HL-60/S4 treated with phorbol 12-myristate 13-acetate at 8.2 ng/mL for 4 days and 3 days (cell line): ENCODE results near the gene CPNE1.

Source experiments
- in situ Hi-C: fragments of 300-500 bp; cut with MboI; formaldehyde crosslinking; loops from 2 replicates; pipeline ENCODE4 v1.15.0; 2022; ENCODE audit warnings: low sequenced_read_pairs

The CPNE1 gene

DNA sequence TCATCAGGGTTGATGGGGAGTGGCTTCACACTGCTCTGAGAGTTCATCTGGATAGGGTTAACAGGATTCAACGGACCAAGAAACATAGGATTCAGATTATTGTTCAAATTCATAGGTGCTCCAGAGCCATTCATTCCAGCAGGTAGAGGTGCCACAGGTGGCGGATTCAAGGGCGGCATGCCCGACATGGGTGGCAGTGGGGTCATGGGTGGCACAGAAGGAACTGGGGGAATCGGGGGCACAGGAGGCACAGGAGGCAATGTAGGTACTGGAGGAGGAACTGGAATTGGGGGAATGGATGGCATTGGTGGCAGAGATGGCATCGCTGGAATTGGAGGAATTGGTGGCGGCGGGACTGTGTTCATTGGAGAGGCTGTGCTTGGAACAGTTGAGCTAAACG lies 10.3 kb downstream of the CPNE1 start:
- in situ Hi-C loops, result no loop called here

DNA sequence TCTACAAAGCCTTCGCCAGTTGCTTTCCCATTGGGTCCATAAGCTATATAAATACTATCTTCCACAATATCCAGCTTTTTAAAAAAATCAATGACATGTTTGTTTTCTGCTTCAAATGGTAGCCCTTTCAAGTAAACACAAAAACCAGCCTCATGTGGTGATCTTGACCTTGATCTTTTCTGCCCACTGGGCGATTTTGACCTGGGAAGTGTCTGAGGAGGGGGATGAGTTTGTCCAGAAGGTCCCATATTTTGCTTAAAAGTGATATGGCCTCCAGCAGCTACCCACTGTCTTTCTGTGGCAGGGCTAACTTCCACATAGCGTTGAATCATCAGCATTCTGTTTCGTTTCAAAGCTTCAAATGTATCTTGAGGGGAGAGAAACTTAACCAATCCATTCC lies 10.8 kb downstream of the CPNE1 start:
- in situ Hi-C loops, result no loop called here

DNA sequence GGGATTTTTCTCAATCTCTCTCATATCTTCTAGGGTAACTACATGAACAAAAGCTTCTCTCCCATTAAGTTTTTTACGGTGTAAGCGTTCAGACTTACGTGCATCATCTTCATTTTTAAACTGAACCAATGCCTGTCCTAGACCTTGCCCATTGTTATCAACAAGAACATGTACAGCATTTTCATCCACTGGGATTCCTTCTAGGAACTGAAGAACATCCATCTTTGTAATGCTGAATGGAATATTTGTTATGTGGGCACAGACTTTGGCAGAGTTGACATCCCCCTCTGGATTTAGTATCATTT lies 11.3 kb downstream of the CPNE1 start:
- in situ Hi-C loops, result no loop called here

DNA sequence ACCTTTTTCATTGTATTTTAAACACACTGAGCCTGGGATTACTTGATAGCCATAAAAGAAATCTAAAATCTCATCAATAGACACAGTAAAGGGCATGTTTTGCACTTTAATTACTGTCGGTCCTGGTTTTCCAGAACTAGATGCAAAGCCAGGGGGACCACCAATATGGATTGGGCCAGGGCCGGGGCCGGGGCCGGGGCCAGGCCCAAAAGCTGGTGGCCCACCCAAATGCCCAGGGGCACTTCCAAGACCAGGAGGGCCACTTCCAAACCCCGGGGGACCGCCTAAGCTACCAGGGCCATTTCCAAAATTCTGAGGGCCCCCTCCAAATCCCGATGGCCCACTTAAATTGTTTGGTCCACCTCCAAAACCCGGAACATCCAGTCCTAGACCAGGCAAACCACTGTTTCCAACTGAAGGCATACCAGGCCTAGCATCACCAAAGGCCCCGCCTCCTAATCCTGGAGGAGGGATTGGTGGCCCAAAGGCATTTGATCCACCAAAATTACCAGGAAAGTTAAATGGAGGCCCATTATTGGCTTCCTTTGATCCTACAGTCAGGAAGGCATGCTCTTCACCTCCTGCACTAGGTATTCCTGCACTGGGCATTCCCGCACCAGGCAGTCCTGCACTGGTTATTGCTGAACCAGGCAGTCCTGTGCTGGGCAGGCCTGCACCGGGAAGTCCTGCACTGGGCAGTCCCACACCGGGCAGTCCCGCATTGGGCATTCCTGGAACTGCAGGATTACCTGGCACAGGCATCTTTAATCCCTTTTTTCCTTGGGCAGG lies 11.9 kb downstream of the CPNE1 start:
- in situ Hi-C loops, result no loop called here

DNA sequence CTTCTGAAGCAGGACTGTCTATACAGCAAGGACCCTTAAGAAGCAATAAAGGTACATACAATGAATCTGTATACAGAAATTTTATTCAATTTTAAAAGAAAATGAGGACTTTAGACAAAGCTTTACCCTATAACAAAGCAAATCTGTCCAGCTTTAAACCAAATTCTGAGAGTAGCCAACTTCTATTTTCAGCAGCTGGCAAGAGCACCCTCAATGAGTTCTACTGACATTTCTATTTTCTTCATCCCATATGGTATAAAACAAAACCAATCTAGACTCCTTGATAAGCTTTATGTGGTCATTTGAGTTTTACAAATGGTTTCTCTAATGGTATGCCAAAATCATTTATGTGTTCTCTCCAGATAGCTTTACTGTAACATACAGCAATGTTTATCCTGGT lies 12.7 kb downstream of the CPNE1 start:
- in situ Hi-C loops, result no loop called here

DNA sequence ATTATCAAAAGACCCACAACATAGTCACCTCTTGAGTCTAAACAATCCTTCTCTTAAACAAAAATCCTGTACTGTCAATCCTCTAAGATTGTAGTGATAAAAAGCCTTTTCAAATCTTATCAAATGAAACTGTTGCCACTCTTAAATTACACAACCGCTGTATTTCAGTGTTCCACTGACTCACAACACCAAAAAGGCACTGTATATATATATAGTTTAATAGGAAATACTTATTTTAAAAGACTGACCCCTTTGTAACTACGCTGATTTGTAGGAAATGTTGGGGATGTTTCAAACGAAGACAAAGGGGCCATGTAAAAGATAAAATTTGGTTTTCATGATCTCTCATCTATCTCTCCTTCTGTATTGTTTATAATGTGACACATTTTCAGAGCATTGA lies 14.1 kb downstream of the CPNE1 start:
- in situ Hi-C loops, result no loop called here

DNA sequence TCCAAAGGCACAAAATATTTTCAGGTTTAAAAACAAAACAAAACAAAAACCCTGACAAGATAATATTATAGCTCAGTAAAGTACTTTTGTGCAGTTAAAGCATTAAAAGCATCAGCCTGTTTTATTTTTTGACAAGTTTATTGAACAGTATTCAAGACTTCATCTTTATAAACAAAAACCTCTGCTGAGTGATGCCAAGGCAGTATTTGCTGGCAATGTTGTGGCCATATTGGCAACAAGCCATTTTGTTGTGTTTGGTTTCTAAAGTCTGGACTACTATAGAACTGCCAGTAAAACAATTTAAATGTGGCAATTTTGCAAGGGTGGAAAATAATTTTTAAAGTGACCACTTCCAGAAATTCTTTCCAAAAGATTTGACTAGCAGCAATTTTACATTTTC lies 15.9 kb downstream of the CPNE1 start:
- in situ Hi-C loops, result no loop called here

DNA sequence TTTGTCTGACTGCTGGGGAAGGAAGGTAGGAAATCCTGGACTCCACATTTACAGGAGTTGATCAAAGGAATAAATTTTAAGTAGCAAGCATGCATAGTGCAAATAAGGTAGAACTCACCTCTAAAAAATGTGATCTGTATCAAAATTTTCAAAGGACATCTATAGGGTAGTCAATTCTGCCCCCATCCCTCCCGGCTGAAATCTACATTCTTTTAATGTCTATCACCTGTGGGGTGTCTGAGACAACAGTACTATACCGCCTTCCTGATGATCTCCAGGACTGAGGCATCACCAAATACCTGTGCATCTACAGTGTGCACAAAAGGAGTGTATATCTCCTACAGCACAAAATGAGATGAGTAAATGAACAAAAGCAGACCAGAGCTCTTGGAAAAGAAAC lies 19.9 kb downstream of the CPNE1 start:
- in situ Hi-C loops, result no loop called here

DNA sequence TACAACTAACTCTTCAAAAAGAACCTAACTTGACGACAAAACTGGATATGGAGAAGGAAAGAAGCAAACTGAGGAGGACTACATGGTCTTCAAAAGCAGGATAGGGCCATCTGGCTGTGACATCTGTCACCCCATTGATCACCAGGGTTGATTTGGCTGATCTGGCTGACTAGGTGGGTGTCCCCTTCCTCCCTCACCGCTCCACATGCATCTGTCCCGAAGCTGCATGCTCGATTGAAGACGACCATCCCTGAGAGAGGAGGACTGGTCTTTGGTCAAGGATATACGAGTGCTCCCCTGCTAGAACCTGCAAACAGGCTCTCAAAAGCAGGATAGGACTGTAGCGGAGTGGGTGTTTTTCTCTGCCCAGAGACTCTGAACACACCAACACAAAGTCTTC lies 21.7 kb downstream of the CPNE1 start:
- in situ Hi-C loops, result no loop called here

DNA sequence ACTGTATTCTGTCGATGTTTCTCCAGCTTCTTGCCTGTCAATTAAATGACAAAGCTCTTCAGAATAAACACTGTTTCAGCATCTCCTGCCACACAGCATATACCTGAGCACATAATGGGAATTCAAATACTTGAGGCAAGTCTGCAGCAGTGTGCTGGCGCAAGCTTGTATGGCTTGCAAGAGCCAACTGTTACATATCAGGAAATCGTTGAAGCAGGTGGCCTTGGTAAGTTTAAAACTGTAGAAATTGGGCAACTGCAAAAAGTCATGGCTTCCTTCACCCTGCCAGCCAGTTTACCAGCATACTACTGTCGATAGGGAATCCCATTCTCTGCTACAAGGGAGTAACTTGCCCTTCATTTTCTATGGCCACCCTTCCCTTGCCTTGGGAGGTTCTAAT lies 23.0 kb downstream of the CPNE1 start:
- in situ Hi-C loops, result no loop called here

DNA sequence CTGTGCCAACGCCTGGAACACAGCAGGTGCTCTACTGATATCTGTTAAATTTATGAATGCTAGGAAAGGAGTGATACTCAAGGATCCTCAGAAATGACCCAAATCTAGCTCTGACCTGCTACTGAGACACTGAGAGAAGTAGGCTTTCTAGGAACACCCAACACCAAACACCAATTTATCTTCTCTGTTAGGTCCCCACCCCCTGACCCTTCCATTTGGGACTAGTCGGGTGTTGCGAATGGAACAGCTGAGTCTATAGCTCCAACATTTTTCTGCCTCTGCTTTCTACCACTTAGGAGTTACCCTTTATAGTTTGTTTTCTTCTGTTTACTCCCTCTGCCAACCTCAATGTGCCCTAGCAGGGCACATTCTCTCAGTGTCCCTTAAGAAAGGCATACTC lies 24.0 kb downstream of the CPNE1 start:
- in situ Hi-C loops, result no loop called here

DNA sequence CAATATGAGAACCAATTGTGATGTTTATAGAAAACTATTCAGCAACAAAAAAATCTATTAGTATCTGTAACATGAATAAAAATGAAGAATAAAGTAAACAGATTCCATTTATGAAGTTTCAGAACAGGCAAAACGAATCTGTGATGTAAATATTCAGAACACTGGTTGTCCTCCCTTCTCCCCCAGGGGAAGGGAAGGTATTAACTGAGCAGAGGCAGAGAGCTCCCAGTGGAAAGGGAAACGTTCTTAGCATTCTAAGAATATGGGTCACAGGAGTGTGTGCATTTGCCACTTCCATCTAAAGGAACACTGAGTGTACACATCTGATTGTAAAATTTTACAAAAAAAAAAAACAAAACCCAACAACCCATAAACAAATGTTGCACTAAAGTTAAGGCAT lies 25.9 kb downstream of the CPNE1 start:
- in situ Hi-C loops, result no loop called here

DNA sequence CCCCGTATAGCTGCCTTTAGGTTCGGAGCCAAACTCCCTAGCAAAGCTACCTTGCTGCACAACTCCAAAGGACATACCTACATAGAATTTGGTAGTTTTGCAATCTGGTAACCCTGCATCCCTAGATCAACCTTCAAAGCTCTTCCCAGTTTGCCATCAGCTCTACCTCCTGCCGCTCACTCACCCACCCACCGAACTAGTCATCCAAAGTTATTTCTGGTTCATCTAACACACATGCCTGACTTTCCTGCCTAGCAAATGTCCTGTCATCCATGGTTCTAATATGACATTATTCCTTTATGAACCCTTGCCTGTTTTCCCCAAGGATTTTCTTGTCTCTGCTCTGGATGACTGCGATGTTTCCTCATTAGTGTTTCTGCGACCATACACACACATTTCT lies 27.4 kb downstream of the CPNE1 start:
- in situ Hi-C loops, result no loop called here

DNA sequence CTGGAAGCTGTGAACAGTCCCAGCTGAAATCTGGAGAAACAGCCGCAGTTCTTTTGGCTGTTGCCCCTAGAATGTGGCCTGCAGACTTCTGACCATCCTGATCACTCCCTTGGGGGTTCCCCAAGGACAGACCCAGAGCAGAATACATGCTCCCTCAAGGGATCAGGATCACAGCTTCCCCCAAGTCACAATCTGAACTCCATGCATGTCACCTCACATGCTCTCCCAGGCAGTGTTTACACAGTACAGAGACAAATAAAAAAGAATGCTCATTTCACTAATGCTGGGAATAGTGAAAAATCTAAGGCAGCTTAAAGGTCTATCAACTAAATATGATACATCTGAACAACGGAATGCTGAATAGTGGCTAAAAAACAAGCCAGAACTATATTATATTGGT lies 28.6 kb downstream of the CPNE1 start:
- in situ Hi-C loops, result no loop called here

DNA sequence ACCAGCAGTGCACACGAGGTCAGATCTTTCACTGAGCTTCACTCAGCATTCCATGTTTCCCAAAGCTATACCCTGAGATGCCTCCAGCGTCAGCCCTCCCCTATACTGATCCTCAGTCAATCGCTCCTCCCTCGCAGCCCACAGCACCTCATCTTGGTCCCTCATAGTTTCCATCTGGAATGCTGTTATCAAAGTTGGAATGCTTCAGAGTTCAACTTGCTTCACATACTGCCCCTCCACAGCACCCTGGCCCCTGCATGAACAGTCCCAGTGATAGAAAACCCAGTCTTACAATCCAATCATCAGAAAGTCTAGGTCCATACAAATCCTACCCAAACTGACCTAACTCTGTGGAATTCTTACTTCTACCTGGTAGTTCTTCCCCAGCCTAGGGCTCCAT lies 29.0 kb downstream of the CPNE1 start:
- in situ Hi-C loops, result no loop called here

DNA sequence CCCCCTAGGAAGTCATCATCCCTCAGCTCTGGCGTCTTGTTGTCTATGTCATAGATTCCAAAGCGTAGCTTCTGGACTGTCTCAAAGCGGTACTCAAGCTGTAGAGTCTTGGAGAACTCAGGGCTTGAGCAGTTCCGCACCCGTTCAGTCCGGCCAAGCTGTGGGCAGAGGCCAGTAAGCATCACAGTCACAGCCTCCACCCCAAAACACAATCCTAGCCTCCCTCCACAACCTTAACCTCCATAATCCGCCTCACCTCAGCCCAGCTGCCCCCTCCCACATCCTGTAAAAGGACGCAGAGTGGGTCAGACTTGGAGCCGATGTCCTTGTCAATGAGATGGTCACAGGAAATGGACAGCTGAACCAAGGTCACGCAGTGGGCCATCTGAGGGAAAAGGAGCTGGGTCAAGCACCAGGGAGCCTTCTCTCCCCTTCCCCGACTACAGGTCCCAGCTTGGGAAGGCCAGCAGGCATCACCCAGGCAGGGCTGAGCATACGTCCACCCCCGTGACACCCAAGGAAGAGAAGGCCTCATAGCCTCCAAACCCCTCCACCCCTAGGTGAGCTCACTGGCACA lies 32.1 kb downstream of the CPNE1 start:
- in situ Hi-C loops, result no loop called here

DNA sequence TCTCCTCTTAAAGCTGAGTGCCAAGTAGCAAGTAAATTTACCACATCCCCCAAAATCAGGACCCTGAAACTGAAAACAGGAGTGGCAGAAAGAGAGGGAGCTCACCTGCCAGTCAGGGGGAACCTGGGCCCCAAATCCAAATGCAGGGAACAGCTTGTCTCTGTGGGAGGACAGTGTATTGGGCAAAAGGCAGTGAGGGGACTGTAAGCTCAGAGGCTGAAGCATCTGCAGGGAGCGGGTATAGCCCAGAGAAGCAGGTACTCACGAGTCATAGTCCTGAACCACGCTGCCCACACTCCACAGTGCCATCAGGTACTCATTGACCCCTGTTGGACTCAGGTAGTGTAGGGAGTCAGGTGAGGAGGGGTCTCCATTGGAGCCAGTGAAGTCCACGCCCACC lies 34.1 kb downstream of the CPNE1 start:
- in situ Hi-C loops, result no loop called here

DNA sequence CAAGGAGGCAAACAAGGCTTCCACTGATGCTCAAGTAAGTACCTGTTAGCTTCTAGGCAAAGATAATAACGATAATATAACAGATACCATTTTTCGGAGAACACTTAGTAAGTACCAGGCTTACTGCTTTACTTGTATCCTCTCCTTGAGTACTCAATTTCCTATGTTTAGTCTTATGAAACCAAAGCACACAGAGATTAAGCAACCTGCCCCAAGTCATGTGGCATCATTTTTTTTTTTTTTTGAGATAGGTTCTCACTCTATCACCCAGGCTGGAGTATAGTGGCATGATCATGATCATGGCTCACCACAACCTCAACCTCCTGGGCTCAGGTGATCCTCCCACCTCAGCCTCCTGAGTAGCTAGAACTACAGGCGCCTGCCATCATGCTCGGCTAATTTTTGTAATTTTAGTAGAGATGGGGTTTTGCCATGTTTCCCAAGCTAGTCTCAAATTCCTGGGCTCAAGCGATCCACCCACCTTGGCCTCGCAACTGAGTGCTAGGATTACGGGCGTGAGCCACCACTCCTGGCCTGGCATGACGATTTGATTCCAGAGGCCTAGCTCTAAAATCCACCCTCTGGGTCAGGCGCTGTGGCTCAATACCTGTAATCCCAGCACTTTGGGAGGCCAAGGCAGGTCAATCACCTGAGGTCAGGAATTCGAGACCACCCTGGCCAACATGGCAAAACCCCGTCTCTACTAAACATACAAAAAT lies 35.1 kb downstream of the CPNE1 start:
- in situ Hi-C loops, result no loop called here

DNA sequence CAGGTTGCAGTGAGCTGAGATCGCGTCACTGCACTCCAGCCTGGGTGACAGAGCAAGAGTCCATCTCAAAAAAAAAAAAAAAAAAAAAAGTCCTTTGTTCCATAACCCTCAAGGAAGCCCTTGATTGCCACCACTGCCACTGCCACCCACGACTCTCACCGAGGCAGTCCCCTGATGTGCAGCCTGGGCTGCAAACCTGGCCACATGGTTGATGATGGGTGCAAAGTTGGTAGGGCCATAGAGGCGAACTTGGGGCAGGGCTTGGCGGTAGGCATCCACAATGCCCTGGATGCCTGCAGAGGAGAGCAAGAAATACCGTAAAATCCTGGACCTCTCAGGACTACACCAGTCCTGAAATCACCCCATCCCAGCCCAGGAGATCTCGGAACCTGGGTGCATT lies 37.6 kb downstream of the CPNE1 start:
- in situ Hi-C loops, result no loop called here

DNA sequence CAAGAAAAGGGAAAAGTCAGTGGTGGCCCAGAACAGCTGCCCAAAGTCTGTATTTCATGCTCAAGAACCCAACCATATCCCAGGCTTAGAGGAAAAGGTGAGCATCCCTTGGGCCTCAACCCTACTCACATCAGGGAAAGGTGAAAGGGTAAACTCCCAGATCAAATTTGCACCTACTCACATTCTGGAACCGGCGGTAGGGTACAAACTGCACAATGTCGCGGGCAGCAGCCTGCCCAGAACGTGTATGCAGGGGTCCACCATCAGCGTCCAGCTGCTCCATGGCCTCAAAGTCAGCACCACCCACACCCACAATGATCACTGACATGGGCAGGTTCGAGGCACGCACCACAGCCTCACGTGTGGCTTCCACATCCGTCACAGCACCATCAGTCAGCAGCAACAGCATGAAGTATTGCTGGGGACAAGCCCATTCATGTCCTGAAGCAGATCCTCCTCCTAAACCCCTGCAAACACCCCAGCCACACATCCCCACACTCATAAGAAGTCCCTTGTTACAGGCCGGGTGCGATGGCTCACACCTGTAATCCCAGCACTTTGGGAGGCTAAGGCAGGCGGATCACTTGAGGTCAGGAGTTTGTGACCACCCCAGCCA lies 38.2 kb downstream of the CPNE1 start:
- in situ Hi-C loops, result no loop called here

DNA sequence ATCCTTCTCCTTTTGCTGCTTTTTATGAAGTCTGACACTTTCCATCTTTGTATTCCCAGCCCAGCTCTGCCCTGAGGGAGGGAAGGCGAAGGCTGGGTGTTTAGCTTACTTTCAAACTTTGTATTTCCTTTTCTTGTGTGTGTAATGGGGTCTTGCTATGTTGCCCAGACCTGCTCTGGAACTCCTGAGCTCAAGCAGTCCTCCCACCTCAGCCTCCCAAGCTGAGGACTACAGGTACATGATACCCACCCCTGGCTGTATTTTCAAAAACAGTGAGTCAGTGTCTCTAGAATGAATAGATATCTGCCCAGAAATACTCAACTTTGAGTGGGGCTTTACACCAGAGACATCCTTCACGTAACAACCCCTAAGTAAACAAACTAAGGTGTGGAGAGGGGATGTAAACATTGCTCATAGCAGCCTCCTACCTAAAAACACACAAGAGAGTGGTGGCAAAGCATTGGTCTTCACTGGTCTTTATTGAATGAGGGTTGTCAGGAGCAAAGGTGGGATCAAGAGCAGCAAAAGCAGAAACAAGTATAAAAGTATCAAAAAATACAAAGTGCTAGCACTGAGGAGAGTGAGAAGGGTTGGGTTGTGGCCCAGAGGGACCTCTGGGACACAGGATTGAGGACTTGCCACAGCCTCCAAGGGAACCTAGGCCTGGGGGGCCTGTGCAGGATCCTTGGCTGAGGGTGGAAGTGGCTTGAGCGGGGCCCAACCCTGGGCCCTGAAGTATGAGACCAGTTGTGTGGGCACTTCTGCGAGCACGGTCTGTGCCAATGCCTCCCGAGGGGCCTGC lies 38.9 kb downstream of the CPNE1 start:
- in situ Hi-C loops, result no loop called here
